BJ (cell line): ENCODE data around the gene CXXC5. TPM values are rescaled to one million over a fixed set of nuclear protein-coding genes. Genes with fewer than 3 reads are reported as not detected.

Experiments
- CTCF ChIA-PET: fragments of 350-600 bp; formaldehyde crosslinking; extraction: SDS; loops from one replicate; lab custom pipeline; 2021; ENCODE audit warnings: antibody characterized with exemption, inconsistent platforms; lab: Yijun Ruan, JAX
- POLR2A ChIA-PET: fragments of 300-600 bp; sonication (Branson Sonifier 250); formaldehyde crosslinking; extraction: SDS; loops from one replicate; lab custom pipeline; 2021; ENCODE audit warnings: antibody characterized with exemption; lab: Charles Lee
- DNase-seq: peaks from one replicate; pipeline ENCODE4 v3.0.0-alpha.2; 2011; ENCODE audit warnings: low read depth
- H3K27me3 ChIP-seq: 2 replicates; pipeline ENCODE4 v1.6.0; 2011; ENCODE audit warnings: low read length; ENCODE audit not compliant: control insufficient read depth, insufficient read depth
- H3K36me3 ChIP-seq: 2 replicates; pipeline ENCODE4 v1.5.1; 2011; ENCODE audit warnings: low read length; ENCODE audit not compliant: control insufficient read depth, insufficient read depth
- H3K4me3 ChIP-seq: 2 replicates; pipeline ENCODE4 v1.5.1; 2011; ENCODE audit warnings: low read depth, mild to moderate bottlenecking, control low read depth, low read length
- CTCF ChIP-seq: IDR thresholded peaks from 2 replicates; pipeline ENCODE4 v1.5.1; 2011; ENCODE audit warnings: low read depth, mild to moderate bottlenecking, control low read depth, inconsistent platforms, low read length, moderate library complexity; ENCODE audit not compliant: insufficient read depth
- polyA plus RNA-seq: library from polyadenylated mRNA; depleted of rRNA; stranded (reverse); fragments of >200 nt; gene quantifications from 2 replicates; pipeline ENCODE4 v1.2.3, GENCODE V29; 2011

The CXXC5 gene
- polyA plus RNA-seq, 1 experiment: 50.4 TPM

GRCh38 chr5:139638736-139639618 lies 9.2 kb upstream of the CXXC5 start:
- ChIA-PET POLR2A (interaction anchor here (1.7 to 1.8 kb wide), 2 partner anchors 9 to 13 kb away, joined by 5 to 14 read pairs; partner anchors contain the start of gene CXXC5), CTCF (interaction anchor here (1.6 to 17.0 kb wide), 5 partner anchors 13 to 136 kb away, joined by 3 to 498 read pairs (median 137); partner anchors contain the start of gene CXXC5)
- TF ChIP-seq CTCF: no peak

GRCh38 chr5:139639619-139640380 lies 8.3 kb upstream of the CXXC5 start:
- POLR2A ChIA-PET: no interaction called here
- H3K27me3 ChIP-seq: no peaks in the 10 kb centered on the region
- no peak for DNase-seq
- no peak overlapping the region for H3K4me3 ChIP-seq
- H3K36me3 ChIP-seq: no peaks in the 10 kb centered on the region
- CTCF ChIA-PET: interaction anchor here (0.8 to 17.0 kb wide), 5 partner anchors 11 to 135 kb away, joined by 3 to 498 read pairs (median 5); no protein-coding TSS in a partner anchor
- no peak for TF ChIP-seq CTCF

More at GRCh38 chr5:139638736-139639618, 9.2 kb upstream of the CXXC5 start:
- no peak for DNase-seq
- H3K4me3 ChIP-seq: no peak overlapping the region
- no peaks in the 10 kb centered on the region for H3K36me3 ChIP-seq
- no peaks in the 10 kb centered on the region for H3K27me3 ChIP-seq

- no peak for DNase-seq
- ChIA-PET CTCF (interaction anchor here (0.8 to 17.0 kb wide), 3 partner anchors 10 to 124 kb away, joined by 3 to 498 read pairs (median 3); no protein-coding TSS in a partner anchor), POLR2A (no interaction called here)
- Histone ChIP-seq H3K4me3 (no peak overlapping the region), H3K36me3 (no peaks in the 10 kb centered on the region), H3K27me3 (no peaks in the 10 kb centered on the region)
- TF ChIP-seq CTCF: no peak
Observed at GRCh38 chr5:139640421-139641115, 7.6 kb upstream of the CXXC5 start.

- no peak for DNase-seq
- POLR2A ChIA-PET: no interaction called here
- CTCF ChIA-PET: interaction anchor here (1.0 to 17.0 kb wide), 2 partner anchors 20 to 123 kb away, joined by 3 to 498 read pairs; no protein-coding TSS in a partner anchor
Observed at GRCh38 chr5:139641116-139642080, 6.8 kb upstream of the CXXC5 start.

More at GRCh38 chr5:139641116-139642080, 6.8 kb upstream of the CXXC5 start:
- Histone ChIP-seq H3K27me3 (no peaks in the 10 kb centered on the region), H3K4me3 (no peak overlapping the region), H3K36me3 (no peaks in the 10 kb centered on the region)
- no peak for TF ChIP-seq CTCF
